ENCODE measurements around the gene PRKCE. TPM values are rescaled to one million over a fixed set of nuclear protein-coding genes. Genes with fewer than 3 reads are reported as not detected.

PRKCE gene
- total RNA-seq, 1 experiment from 2014 or later, result 14.0 TPM

DNA sequence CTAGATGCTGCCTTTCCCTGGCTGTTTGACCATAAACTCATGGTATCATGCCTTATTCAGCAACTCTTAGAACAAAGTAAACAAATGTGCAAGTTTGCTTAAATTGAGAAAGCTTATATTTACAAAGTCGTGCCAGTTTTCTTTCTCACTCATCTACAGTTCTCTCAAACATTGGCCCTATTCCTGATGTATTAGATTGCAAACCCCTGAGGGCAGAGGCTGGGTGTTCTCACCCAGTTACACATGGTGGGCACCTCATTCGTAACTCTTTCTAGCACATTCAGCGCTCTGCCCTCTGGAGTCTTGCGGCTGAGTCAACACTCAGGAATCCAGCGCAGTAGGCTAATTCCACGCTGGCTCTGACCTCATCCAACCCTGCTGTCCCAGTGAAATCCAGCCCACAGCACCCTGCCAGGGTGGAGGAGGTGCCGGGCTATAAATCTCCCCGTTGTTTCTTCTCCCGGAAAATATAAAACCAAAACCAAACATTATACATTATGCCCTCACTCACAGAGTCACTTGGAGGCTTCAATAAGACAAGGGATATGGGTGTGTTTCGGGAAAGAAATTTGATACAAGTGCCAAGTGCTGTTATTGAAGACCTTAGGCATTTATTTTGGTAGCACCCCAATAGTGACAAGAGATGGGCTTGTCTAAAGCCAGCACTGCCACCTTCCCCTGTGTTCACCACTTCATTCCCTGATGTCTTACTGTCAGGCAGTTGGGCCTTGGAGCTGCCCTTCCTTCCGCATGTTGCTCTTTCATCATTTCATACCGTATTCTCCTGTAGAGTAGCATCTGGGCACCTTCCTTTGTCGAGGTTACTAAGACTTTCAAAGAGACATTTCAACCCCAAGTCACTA lies 287.4 kb downstream of the PRKCE start:
- no TSS peak for BruUV-seq (replicated peaks)
- CTCF ChIA-PET, result no interaction called here

DNA sequence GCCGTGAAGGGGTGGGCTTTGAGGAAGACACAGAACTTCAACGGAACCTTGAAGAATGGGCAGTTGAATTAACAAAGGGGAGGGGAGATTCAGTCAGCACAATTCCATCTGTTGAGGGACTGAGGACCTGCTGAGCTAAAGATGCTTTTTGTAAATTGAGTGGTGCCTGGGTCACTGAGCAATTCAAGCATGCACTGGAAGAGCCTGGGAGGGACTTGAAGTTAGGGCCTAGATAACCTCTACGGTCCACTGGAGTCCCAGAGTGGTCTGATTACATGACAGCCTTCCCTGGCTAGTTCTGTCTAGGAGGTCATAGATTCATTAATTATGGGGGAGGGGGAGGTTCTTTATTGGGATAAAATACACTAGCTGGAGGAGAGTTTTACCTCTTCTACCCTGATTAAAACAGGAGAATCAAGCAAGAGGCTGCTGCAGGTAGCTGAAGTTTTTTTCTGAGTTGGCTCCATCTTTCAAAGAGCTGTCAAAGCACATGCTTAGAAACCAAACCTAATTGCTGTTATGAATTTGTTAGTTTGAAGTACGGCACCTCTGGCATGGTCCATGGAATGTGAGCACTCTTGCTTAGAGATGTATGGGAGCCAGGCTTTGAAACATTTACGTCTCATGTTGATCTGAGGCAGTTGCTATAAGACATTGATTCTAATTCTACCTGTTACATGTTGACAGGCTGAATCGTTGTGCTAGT lies 290.2 kb downstream of the PRKCE start:
- in situ Hi-C loops (cut with HindIII; ENCODE audit: low pct_unique_long_range_greater_than_20kb, low sequenced_read_pairs) (no loop called here), intact Hi-C loops (cut with micrococcal nuclease; ENCODE audit: unreplicated experiment) (no loop called here)
- no peak for DNase-seq (ENCODE audit: low read depth, low spot score)
- peak overlapping the region; percentile 26; the same call in 1 of the 2 replicates for H3K27ac ChIP-seq (ENCODE audit: low read length)
- no peak for ATAC-seq
- no peaks in the 10 kb centered on the region for H3K27me3 ChIP-seq (ENCODE audit: control insufficient read depth, insufficient read depth, low read length)
- BruUV-seq (replicated peaks), result no TSS peak
- H3K4me3 ChIP-seq (ENCODE audit: low read depth in 2 of 2, low read length in 2 of 2), result no peak overlapping the region
- POLR2A ChIA-PET, result no interaction called here
- no peak for TF ChIP-seq CTCF (IDR thresholded peaks at IDR 0.05)
- TF ChIP-seq, protein P1, sequence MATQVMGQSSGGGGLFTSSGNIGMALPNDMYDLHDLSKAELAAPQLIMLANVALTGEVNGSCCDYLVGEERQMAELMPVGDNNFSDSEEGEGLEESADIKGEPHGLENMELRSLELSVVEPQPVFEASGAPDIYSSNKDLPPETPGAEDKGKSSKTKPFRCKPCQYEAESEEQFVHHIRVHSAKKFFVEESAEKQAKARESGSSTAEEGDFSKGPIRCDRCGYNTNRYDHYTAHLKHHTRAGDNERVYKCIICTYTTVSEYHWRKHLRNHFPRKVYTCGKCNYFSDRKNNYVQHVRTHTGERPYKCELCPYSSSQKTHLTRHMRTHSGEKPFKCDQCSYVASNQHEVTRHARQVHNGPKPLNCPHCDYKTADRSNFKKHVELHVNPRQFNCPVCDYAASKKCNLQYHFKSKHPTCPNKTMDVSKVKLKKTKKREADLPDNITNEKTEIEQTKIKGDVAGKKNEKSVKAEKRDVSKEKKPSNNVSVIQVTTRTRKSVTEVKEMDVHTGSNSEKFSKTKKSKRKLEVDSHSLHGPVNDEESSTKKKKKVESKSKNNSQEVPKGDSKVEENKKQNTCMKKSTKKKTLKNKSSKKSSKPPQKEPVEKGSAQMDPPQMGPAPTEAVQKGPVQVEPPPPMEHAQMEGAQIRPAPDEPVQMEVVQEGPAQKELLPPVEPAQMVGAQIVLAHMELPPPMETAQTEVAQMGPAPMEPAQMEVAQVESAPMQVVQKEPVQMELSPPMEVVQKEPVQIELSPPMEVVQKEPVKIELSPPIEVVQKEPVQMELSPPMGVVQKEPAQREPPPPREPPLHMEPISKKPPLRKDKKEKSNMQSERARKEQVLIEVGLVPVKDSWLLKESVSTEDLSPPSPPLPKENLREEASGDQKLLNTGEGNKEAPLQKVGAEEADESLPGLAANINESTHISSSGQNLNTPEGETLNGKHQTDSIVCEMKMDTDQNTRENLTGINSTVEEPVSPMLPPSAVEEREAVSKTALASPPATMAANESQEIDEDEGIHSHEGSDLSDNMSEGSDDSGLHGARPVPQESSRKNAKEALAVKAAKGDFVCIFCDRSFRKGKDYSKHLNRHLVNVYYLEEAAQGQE (IDR thresholded peaks at IDR 0.05; ENCODE audit: insufficient read depth in 1 of 2, low read depth in 2 of 2, low read length in 1 of 2), result no peak
- TF ChIP-seq SIN3A (IDR thresholded peaks at IDR 0.05; ENCODE audit: borderline replicate concordance, insufficient read depth, low read depth, low read length), result no peak
- TF ChIP-seq TCF7L2 (IDR thresholded peaks at IDR 0.05; ENCODE audit: low read depth, low read length), result no peak
- no peak for TF ChIP-seq POLR2AphosphoS5 (IDR thresholded peaks at IDR 0.05; ENCODE audit: low read depth, low read length)
- no peaks in the 10 kb centered on the region for H3K9me3 ChIP-seq (ENCODE audit: control insufficient read depth, insufficient read depth, low read depth, low read length)
- no peaks in the 10 kb centered on the region for H3K36me3 ChIP-seq (ENCODE audit: control insufficient read depth, insufficient read depth, low read length)
- H3K4me1 ChIP-seq (ENCODE audit: control insufficient read depth, insufficient read depth, low read length), result peaks cover 51% of the 10 kb centered on the region
- CTCF ChIA-PET, result no interaction called here

More for the DNA sequence above, 287.4 kb downstream of the PRKCE start:
- TF ChIP-seq SIN3A (IDR thresholded peaks at IDR 0.05; ENCODE audit: borderline replicate concordance, insufficient read depth, low read depth, low read length), result no peak
- peak; percentile 32; the same call in 1 of the 2 replicates for TF ChIP-seq POLR2AphosphoS5 (IDR thresholded peaks at IDR 0.05; ENCODE audit: low read depth, low read length)
- POLR2A ChIA-PET, result no interaction called here
- Histone ChIP-seq H3K9me3 (ENCODE audit: control insufficient read depth, insufficient read depth, low read depth, low read length) (no peaks in the 10 kb centered on the region), H3K27me3 (ENCODE audit: control insufficient read depth, insufficient read depth, low read length) (no peaks in the 10 kb centered on the region), H3K27ac (ENCODE audit: low read length) (peak overlapping the region; percentile 89), H3K4me3 (ENCODE audit: low read depth in 2 of 2, low read length in 2 of 2) (peak overlapping the region in 1 of 2 experiments; percentile 25; a peak in 2 of 4 replicates), H3K4me1 (ENCODE audit: control insufficient read depth, insufficient read depth, low read length) (peaks cover 50% of the 10 kb centered on the region), H3K36me3 (ENCODE audit: control insufficient read depth, insufficient read depth, low read length) (no peaks in the 10 kb centered on the region)
- intact Hi-C loops (cut with micrococcal nuclease; ENCODE audit: unreplicated experiment), result no loop called here
- DNase-seq (ENCODE audit: low read depth, low spot score) (peak; percentile 98), ATAC-seq (peak; percentile 94)
- in situ Hi-C loops (cut with HindIII; ENCODE audit: low pct_unique_long_range_greater_than_20kb, low sequenced_read_pairs), result no loop called here
